ENCODE measurements around the gene RNF44.

DNA sequence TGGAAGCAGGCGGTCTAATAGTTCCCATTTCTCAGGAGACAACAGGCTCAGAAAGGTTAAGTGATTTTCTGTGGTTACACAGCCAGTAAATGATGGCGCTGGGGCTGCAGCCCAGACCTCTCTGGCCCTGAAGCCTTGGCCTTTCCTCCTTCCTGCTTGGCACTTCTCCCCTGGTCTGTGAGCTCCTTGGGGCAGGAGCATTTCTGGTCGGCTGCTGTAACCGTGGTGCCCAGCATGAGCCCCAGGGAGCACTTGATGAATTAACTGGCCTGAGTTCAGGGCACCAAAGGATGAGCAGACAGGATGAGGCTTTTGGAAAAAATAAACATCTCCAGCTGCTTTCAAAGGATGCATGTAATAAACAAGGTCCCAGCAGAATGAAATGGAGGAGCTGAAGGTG lies 42.1 kb upstream of the RNF44 start:
- TF ChIP-seq POLR2A (IDR thresholded peaks at IDR 0.05) = no peak
- TF ChIP-seq, protein P1, sequence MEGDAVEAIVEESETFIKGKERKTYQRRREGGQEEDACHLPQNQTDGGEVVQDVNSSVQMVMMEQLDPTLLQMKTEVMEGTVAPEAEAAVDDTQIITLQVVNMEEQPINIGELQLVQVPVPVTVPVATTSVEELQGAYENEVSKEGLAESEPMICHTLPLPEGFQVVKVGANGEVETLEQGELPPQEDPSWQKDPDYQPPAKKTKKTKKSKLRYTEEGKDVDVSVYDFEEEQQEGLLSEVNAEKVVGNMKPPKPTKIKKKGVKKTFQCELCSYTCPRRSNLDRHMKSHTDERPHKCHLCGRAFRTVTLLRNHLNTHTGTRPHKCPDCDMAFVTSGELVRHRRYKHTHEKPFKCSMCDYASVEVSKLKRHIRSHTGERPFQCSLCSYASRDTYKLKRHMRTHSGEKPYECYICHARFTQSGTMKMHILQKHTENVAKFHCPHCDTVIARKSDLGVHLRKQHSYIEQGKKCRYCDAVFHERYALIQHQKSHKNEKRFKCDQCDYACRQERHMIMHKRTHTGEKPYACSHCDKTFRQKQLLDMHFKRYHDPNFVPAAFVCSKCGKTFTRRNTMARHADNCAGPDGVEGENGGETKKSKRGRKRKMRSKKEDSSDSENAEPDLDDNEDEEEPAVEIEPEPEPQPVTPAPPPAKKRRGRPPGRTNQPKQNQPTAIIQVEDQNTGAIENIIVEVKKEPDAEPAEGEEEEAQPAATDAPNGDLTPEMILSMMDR (IDR thresholded peaks at IDR 0.05) = no peak
